Measurements from ENCODE around the gene KCNK5.

KCNK5 gene

GRCh38 chr6:39263303-39264037, 34.2 kb upstream of the KCNK5 start:
- H3K4me3 ChIP-seq (ENCODE audit: low read depth, low read length), result no peak overlapping the region
- no peak for TF ChIP-seq MYC (IDR thresholded peaks at IDR 0.05; ENCODE audit: low read depth, low read length)
- TF ChIP-seq POLR2A (IDR thresholded peaks at IDR 0.05; ENCODE audit: extremely low read depth, insufficient read length), result no peak
- TF ChIP-seq MAX (IDR thresholded peaks at IDR 0.05; ENCODE audit: low read depth, low read length), result no peak
- peak; percentile 79 for DNase-seq (ENCODE audit: low read depth)

- TF ChIP-seq MAX (IDR thresholded peaks at IDR 0.05; ENCODE audit: low read depth, low read length), result no peak
- TF ChIP-seq CTCF (IDR thresholded peaks at IDR 0.05; ENCODE audit: low read depth, low read length), result no peak
- TF ChIP-seq POLR2A (IDR thresholded peaks at IDR 0.05; ENCODE audit: extremely low read depth, insufficient read length), result no peak
- TF ChIP-seq MYC (IDR thresholded peaks at IDR 0.05; ENCODE audit: low read depth, low read length), result no peak
- DNase-seq (ENCODE audit: low read depth), result no peak
- H3K4me3 ChIP-seq (ENCODE audit: low read depth, low read length), result no peak overlapping the region
These were observed 32.5 kb upstream of the KCNK5 start for GRCh38 chr6:39261751-39262150.

GRCh38 chr6:39260953-39261352, 31.7 kb upstream of the KCNK5 start:
- no peak for TF ChIP-seq CTCF (IDR thresholded peaks at IDR 0.05; ENCODE audit: low read depth, low read length)
- no peak for TF ChIP-seq POLR2A (IDR thresholded peaks at IDR 0.05; ENCODE audit: extremely low read depth, insufficient read length)
- TF ChIP-seq MYC (IDR thresholded peaks at IDR 0.05; ENCODE audit: low read depth, low read length), result no peak
- TF ChIP-seq MAX (IDR thresholded peaks at IDR 0.05; ENCODE audit: low read depth, low read length), result no peak
- DNase-seq (ENCODE audit: low read depth), result no peak
- H3K4me3 ChIP-seq (ENCODE audit: low read depth, low read length), result no peak overlapping the region

GRCh38 chr6:39260456-39260855, 31.2 kb upstream of the KCNK5 start:
- no peak overlapping the region for H3K4me3 ChIP-seq (ENCODE audit: low read depth, low read length)
- TF ChIP-seq POLR2A (IDR thresholded peaks at IDR 0.05; ENCODE audit: extremely low read depth, insufficient read length) (no peak), CTCF (IDR thresholded peaks at IDR 0.05; ENCODE audit: low read depth, low read length) (no peak), MYC (IDR thresholded peaks at IDR 0.05; ENCODE audit: low read depth, low read length) (no peak), MAX (IDR thresholded peaks at IDR 0.05; ENCODE audit: low read depth, low read length) (no peak)
- DNase-seq (ENCODE audit: low read depth), result peak; percentile 52

- DNase-seq (ENCODE audit: low read depth), result no peak
- H3K4me3 ChIP-seq (ENCODE audit: low read depth, low read length), result no peak overlapping the region
These were observed 27.1 kb upstream of the KCNK5 start for GRCh38 chr6:39256294-39256940.

GRCh38 chr6:39254999-39255535, 25.8 kb upstream of the KCNK5 start:
- no peak for TF ChIP-seq MAX (IDR thresholded peaks at IDR 0.05; ENCODE audit: low read depth, low read length)
- no peak for TF ChIP-seq MYC (IDR thresholded peaks at IDR 0.05; ENCODE audit: low read depth, low read length)
- no peak for DNase-seq (ENCODE audit: low read depth)
- no peak overlapping the region for H3K4me3 ChIP-seq (ENCODE audit: low read depth, low read length)

More at GRCh38 chr6:39256294-39256940, 27.1 kb upstream of the KCNK5 start:
- no peak for TF ChIP-seq MAX (IDR thresholded peaks at IDR 0.05; ENCODE audit: low read depth, low read length)

- no peak overlapping the region for H3K4me3 ChIP-seq (ENCODE audit: low read depth, low read length)
- TF ChIP-seq CTCF (IDR thresholded peaks at IDR 0.05; ENCODE audit: low read depth, low read length) (no peak), MAX (IDR thresholded peaks at IDR 0.05; ENCODE audit: low read depth, low read length) (no peak)
- no peak for DNase-seq (ENCODE audit: low read depth)
These were observed 22.1 kb upstream of the KCNK5 start for GRCh38 chr6:39251406-39251805.

All from NB4 (cell line).